SK-N-MC (cell line): ENCODE results near the gene BTBD17.

Experiments used
- EZH2 ChIP-seq: fragments of 200-600 bp; sonication (generic); IDR thresholded peaks from one replicate; pipeline ENCODE4 v1.6.1; 2017; ENCODE audit warnings: antibody characterized with exemption
- POLR2AphosphoS5 ChIP-seq: IDR thresholded peaks from 2 replicates; pipeline ENCODE4 v1.6.1; 2012; ENCODE audit warnings: mild to moderate bottlenecking, low read depth, low read length, borderline replicate concordance

- TF ChIP-seq EZH2 (no peak), POLR2AphosphoS5 (no peak)
These were observed 35.2 kb downstream of the BTBD17 start for GRCh38 chr17:74326506-74326905.
